Activated naive CD8-positive, alpha-beta T cell treated with anti-CD3 and anti-CD28 coated beads for 36 hours (primary cell): ENCODE results near the gene PRTG. TPM values are rescaled to one million over a fixed set of nuclear protein-coding genes. Genes with fewer than 3 reads are reported as not detected.
"Not testable (repeated sequence)": the region's sequence is repeated elsewhere in the genome, so short reads cannot be mapped to it uniquely, and the experiment has no call there.

Experiments used
- DNase-seq: peaks from one replicate; pipeline ENCODE4 v3.0.0; 2021
- H3K27ac Mint-ChIP-seq: one replicate; pipeline ENCODE4 v1.8.0; 2022; ENCODE audit warnings: mild to moderate bottlenecking, moderate library complexity, mixed read lengths
- H3K27me3 Mint-ChIP-seq: one replicate; pipeline ENCODE4 v1.8.0; 2022; ENCODE audit warnings: mild to moderate bottlenecking, mixed read lengths
- H3K36me3 Mint-ChIP-seq: one replicate; pipeline ENCODE4 v1.8.0; 2021; ENCODE audit warnings: mild to moderate bottlenecking, mixed read lengths
- H3K4me1 Mint-ChIP-seq: one replicate; pipeline ENCODE4 v1.8.0; 2021; ENCODE audit warnings: mixed read lengths
- H3K4me3 Mint-ChIP-seq: one replicate; pipeline ENCODE4 v1.8.0; 2022; ENCODE audit warnings: mild to moderate bottlenecking, moderate library complexity, mixed read lengths
- H3K9me3 Mint-ChIP-seq: one replicate; pipeline ENCODE4 v1.8.0; 2022; ENCODE audit warnings: mixed read lengths
- total RNA-seq, 2 experiments: library from RNA; stranded (reverse); gene quantifications; one replicate each; pipeline ENCODE4 v1.2.3, GENCODE V29; 2021

The PRTG gene
- total RNA-seq, 2 experiments from 2014 or later = not detected

GRCh38 chr15:55766676-55767075 lies 23.7 kb upstream of the PRTG start:
- Mint-ChIP-seq H3K4me3 (no peak overlapping the region), H3K27me3 (peaks cover 5% of the 10 kb centered on the region), H3K4me1 (no peaks in the 10 kb centered on the region), H3K9me3 (no peaks in the 10 kb centered on the region), H3K36me3 (no peaks in the 10 kb centered on the region), H3K27ac (no peak overlapping the region)
- DNase-seq = no peak

GRCh38 chr15:55764398-55764797 lies 21.4 kb upstream of the PRTG start:
- Mint-ChIP-seq H3K9me3 (no peaks in the 10 kb centered on the region), H3K27ac (no peak overlapping the region), H3K4me1 (no peaks in the 10 kb centered on the region), H3K4me3 (no peak overlapping the region), H3K27me3 (peaks cover 8% of the 10 kb centered on the region), H3K36me3 (no peaks in the 10 kb centered on the region)
- no peak for DNase-seq

- Mint-ChIP-seq H3K27me3 (peaks cover 12% of the 10 kb centered on the region), H3K4me1 (no peaks in the 10 kb centered on the region), H3K36me3 (no peaks in the 10 kb centered on the region), H3K9me3 (no peaks in the 10 kb centered on the region), H3K27ac (no peak overlapping the region), H3K4me3 (no peak overlapping the region)
- DNase-seq = no peak
Observed at GRCh38 chr15:55758580-55758986, 15.6 kb upstream of the PRTG start.

- H3K9me3 Mint-ChIP-seq, H3K27me3 Mint-ChIP-seq, H3K4me3 Mint-ChIP-seq: not testable (repeated sequence)
Observed at GRCh38 chr15:55753433-55753832, 10.5 kb upstream of the PRTG start.

GRCh38 chr15:55750706-55751105 lies 7.8 kb upstream of the PRTG start:
- DNase-seq = no peak
- no peak overlapping the region for H3K27ac Mint-ChIP-seq
- peaks cover 5% of the 10 kb centered on the region for H3K27me3 Mint-ChIP-seq
- H3K4me3 Mint-ChIP-seq = no peak overlapping the region
- H3K36me3 Mint-ChIP-seq = no peaks in the 10 kb centered on the region
- no peaks in the 10 kb centered on the region for H3K4me1 Mint-ChIP-seq
- H3K9me3 Mint-ChIP-seq = no peaks in the 10 kb centered on the region

More at GRCh38 chr15:55753433-55753832, 10.5 kb upstream of the PRTG start:
- H3K4me1 Mint-ChIP-seq, H3K27ac Mint-ChIP-seq, H3K36me3 Mint-ChIP-seq, DNase-seq: not testable (repeated sequence)

- H3K9me3 Mint-ChIP-seq = no peaks in the 10 kb centered on the region
- peaks cover 28% of the 10 kb centered on the region for H3K27me3 Mint-ChIP-seq
- no peak for DNase-seq
- H3K27ac Mint-ChIP-seq = no peak overlapping the region
- H3K4me1 Mint-ChIP-seq = no peaks in the 10 kb centered on the region
- peak overlapping the region; percentile 63 for H3K4me3 Mint-ChIP-seq
- H3K36me3 Mint-ChIP-seq = no peaks in the 10 kb centered on the region
Observed at GRCh38 chr15:55743729-55744655, 1.0 kb upstream of the PRTG start.

GRCh38 chr15:55742498-55742926 lies 440 bp downstream of the PRTG start:
- Mint-ChIP-seq H3K36me3 (no peaks in the 10 kb centered on the region), H3K27me3 (peaks cover 23% of the 10 kb centered on the region), H3K4me3 (peak overlapping the region; percentile 72), H3K4me1 (no peaks in the 10 kb centered on the region), H3K27ac (no peak overlapping the region), H3K9me3 (no peaks in the 10 kb centered on the region)
- peak; percentile 18 for DNase-seq

GRCh38 chr15:55741833-55742497 lies 987 bp downstream of the PRTG start:
- Mint-ChIP-seq H3K27ac (no peak overlapping the region), H3K4me3 (no peak overlapping the region), H3K4me1 (no peaks in the 10 kb centered on the region), H3K36me3 (no peaks in the 10 kb centered on the region), H3K9me3 (no peaks in the 10 kb centered on the region), H3K27me3 (peaks cover 23% of the 10 kb centered on the region)
- peak; percentile 16 for DNase-seq

GRCh38 chr15:55740981-55741832 lies 1.7 kb downstream of the PRTG start:
- no peak for DNase-seq
- no peak overlapping the region for H3K4me3 Mint-ChIP-seq
- H3K36me3 Mint-ChIP-seq = no peaks in the 10 kb centered on the region
- H3K4me1 Mint-ChIP-seq = no peaks in the 10 kb centered on the region
- peaks cover 28% of the 10 kb centered on the region for H3K27me3 Mint-ChIP-seq
- H3K27ac Mint-ChIP-seq = no peak overlapping the region
- H3K9me3 Mint-ChIP-seq = no peaks in the 10 kb centered on the region

GRCh38 chr15:55740359-55740878 lies 2.5 kb downstream of the PRTG start:
- H3K27me3 Mint-ChIP-seq = peaks cover 31% of the 10 kb centered on the region
- H3K4me1 Mint-ChIP-seq = no peaks in the 10 kb centered on the region
- no peaks in the 10 kb centered on the region for H3K9me3 Mint-ChIP-seq
- H3K4me3 Mint-ChIP-seq = no peak overlapping the region
- no peak for DNase-seq
- no peaks in the 10 kb centered on the region for H3K36me3 Mint-ChIP-seq
- H3K27ac Mint-ChIP-seq = no peak overlapping the region

- no peaks in the 10 kb centered on the region for H3K9me3 Mint-ChIP-seq
- no peaks in the 10 kb centered on the region for H3K4me1 Mint-ChIP-seq
- no peak for DNase-seq
- peaks cover 29% of the 10 kb centered on the region for H3K27me3 Mint-ChIP-seq
- H3K27ac Mint-ChIP-seq = no peak overlapping the region
- H3K4me3 Mint-ChIP-seq = no peak overlapping the region
- H3K36me3 Mint-ChIP-seq = no peaks in the 10 kb centered on the region
Observed at GRCh38 chr15:55739641-55740040, 3.3 kb downstream of the PRTG start.

GRCh38 chr15:55738715-55739114 lies 4.2 kb downstream of the PRTG start:
- DNase-seq = no peak
- Mint-ChIP-seq H3K27me3 (peaks cover 26% of the 10 kb centered on the region), H3K36me3 (no peaks in the 10 kb centered on the region), H3K4me3 (no peak overlapping the region), H3K4me1 (no peaks in the 10 kb centered on the region), H3K9me3 (no peaks in the 10 kb centered on the region), H3K27ac (no peak overlapping the region)

GRCh38 chr15:55737373-55737772 lies 5.6 kb downstream of the PRTG start:
- no peaks in the 10 kb centered on the region for H3K4me1 Mint-ChIP-seq
- DNase-seq = no peak
- peaks cover 21% of the 10 kb centered on the region for H3K27me3 Mint-ChIP-seq
- H3K9me3 Mint-ChIP-seq = no peaks in the 10 kb centered on the region
- no peak overlapping the region for H3K4me3 Mint-ChIP-seq
- H3K36me3 Mint-ChIP-seq = no peaks in the 10 kb centered on the region
- H3K27ac Mint-ChIP-seq = no peak overlapping the region

GRCh38 chr15:55736756-55737155 lies 6.2 kb downstream of the PRTG start:
- Mint-ChIP-seq H3K36me3 (no peaks in the 10 kb centered on the region), H3K27me3 (peaks cover 21% of the 10 kb centered on the region), H3K4me1 (no peaks in the 10 kb centered on the region), H3K4me3 (no peak overlapping the region), H3K9me3 (no peaks in the 10 kb centered on the region), H3K27ac (no peak overlapping the region)
- no peak for DNase-seq

GRCh38 chr15:55734641-55735040 lies 8.3 kb downstream of the PRTG start:
- H3K27ac Mint-ChIP-seq = no peak overlapping the region
- H3K27me3 Mint-ChIP-seq = peaks cover 28% of the 10 kb centered on the region
- no peaks in the 10 kb centered on the region for H3K4me1 Mint-ChIP-seq
- no peak overlapping the region for H3K4me3 Mint-ChIP-seq
- H3K36me3 Mint-ChIP-seq = no peaks in the 10 kb centered on the region
- H3K9me3 Mint-ChIP-seq = no peaks in the 10 kb centered on the region
- no peak for DNase-seq
